ENCODE measurements around the gene IKZF2.
"Not testable (repeated sequence)": the region's sequence is repeated elsewhere in the genome, so short reads cannot be mapped to it uniquely, and the experiment has no call there.

The IKZF2 gene

DNA sequence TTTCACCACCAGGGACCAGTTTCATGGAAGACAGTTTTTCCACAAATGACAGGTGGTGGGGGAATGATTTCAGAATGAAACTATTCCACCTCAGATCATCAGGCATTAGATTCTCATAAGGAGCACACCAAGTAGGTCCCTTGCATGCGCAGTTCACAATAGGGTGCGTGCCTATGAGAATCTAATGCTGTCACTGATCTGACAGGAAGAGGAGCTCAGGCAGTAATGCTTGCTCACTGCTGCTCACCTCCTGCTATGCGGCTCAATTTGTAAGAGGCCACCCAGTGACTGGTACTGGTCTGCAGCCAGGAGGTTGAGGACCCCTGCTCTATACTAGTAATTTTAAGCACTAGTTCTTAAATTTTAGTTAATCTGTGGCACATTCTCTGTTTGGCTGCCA is 107.8 kb downstream of the IKZF2 start:
- no peak for DNase-seq (ENCODE audit: low read depth in 2 of 2)

DNA sequence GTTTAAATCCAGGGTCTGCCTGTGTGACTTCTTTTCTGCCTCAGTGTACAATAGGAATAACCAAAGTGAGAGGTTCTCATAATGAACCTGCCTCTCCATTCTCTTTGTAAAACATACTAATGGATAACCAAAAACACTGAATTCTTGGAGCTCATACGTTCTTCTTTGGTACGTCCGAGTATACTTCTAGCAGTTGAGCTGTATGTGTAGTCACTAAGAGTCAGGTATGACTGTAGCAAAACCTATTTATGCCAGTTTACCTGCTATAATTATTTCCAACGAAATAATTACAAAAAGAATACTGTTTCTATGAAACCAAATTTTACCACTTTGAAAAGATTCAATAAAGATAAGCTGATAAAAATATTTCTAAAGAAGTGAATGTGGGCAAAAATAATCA is 109.2 kb downstream of the IKZF2 start:
- no peak for DNase-seq (ENCODE audit: low read depth in 2 of 2)

GRCh38 chr2:213036836-213037235 is 114.6 kb downstream of the IKZF2 start:
- no peak for DNase-seq (ENCODE audit: low read depth in 2 of 2)

GRCh38 chr2:213034585-213034984 is 116.8 kb downstream of the IKZF2 start:
- no peak for DNase-seq (ENCODE audit: low read depth in 2 of 2)

GRCh38 chr2:213032607-213033006 is 118.8 kb downstream of the IKZF2 start:
- no peak for DNase-seq (ENCODE audit: low read depth in 2 of 2)

- no peak for DNase-seq (ENCODE audit: low read depth in 2 of 2)
These were observed 128.4 kb downstream of the IKZF2 start for GRCh38 chr2:213022987-213023386.

- no peak for DNase-seq (ENCODE audit: low read depth in 2 of 2)
These were observed 129.2 kb downstream of the IKZF2 start for GRCh38 chr2:213021971-213022899.

- not testable (repeated sequence) for DNase-seq (ENCODE audit: low read depth in 2 of 2)
These were observed 130.5 kb downstream of the IKZF2 start for GRCh38 chr2:213020913-213021312.

GRCh38 chr2:213020268-213020667 is 131.1 kb downstream of the IKZF2 start:
- no peak for DNase-seq (ENCODE audit: low read depth in 2 of 2)

DNA sequence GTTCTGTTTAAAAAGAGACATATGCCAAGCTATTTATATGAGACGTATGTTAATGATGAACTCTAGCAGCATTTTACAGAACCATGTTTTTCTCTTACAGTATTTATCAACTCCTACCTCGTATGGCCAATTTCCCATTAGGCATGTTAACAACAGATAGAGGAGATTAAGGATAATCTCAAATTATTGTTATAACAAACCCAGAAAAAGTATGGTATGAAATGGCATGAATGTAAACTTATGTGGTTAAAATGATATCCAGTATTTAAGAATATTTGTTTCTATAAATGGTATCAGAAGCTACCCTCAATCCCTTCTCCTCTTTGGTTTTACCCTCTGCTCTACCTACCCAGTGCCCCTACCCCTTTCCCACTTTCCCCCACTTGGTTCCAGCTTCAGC is 132.0 kb downstream of the IKZF2 start:
- DNase-seq (ENCODE audit: low read depth in 2 of 2): no peak

DNA sequence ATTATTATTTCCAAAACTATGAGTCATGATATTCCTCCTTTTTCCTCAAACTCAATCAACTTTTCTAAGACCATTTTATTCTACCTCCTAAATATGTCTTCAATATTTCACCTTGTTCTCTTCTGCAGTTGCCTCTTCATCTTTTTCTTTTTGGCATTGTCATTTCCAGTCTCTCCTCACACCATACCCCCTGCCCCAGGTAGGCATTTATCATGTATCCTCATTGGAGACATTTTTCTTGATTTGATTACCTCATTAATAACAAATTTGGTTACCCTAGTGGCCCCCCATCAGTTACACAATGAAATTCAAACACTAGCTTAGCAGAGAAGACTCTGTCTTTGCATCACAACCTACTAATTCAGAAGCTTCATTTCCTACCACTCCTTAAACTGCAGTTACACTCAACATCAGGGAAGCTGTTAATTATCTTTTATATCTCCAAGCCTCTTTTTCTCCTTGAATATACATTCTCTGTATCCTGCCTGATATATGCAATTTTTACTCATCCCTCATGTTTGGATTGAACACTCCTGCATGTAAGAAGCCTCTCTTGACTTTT is 133.0 kb downstream of the IKZF2 start:
- DNase-seq (ENCODE audit: low read depth in 2 of 2): no peak

DNA sequence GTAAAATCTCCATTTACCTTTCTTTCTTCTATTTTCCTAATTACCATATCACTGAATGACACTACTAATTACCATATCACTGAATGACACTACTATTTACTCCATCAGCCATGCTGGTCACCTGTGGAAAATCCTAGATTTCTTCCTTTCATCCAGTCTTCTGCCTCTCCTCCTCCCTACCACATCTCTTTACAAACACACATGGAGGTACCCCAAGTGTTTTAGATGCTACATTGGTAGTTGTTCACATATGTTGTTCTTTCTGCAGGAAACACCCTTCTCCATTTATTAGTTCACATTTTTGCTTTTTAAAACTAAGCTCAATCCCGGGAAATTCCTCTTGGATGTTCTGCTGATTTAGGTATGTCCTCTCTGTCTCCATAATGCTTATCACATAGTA is 134.0 kb downstream of the IKZF2 start:
- no peak for DNase-seq (ENCODE audit: low read depth in 2 of 2)

DNA sequence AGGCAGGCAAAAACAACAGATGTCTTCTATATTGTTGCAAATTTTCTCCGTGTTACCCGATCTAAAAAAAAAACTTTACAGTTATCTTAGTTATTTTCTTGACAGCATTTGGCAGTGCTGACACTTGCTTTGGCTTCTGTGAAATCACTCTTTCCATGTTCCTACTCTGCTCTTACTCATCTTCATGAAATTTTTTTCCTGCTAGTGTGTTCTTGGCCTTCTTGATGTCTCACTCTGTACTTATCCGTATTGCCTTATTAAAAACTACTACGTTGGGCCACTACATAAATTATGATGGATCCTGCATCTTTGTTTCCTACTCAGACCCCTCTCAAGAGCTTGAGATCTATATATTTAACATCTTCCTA is 134.4 kb downstream of the IKZF2 start:
- DNase-seq (ENCODE audit: low read depth in 2 of 2): no peak

- no peak for DNase-seq (ENCODE audit: low read depth in 2 of 2)
These were observed 135.0 kb downstream of the IKZF2 start for GRCh38 chr2:213016166-213016983.

- peak in 1 of 2 experiments; percentile 29 for DNase-seq (ENCODE audit: low read depth in 2 of 2)
These were observed 135.8 kb downstream of the IKZF2 start for GRCh38 chr2:213015387-213016165.

DNA sequence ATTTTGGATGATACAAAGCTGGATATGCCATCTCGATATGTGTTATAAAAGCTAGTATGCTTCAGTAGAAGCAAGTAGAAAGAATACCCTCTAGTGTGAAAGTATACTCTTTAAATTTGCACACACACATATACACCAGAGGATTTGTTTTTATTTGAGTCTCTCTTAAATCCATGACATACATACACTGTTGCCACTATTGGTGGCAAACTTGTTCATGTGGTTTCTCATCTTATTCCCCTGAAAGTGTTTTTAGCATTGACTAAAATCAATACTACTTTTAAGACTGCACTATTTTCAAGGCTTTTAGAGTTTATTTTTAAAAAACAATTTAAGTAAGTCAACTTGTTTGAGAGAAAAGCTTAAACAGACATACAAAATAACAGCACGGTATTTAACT is 137.4 kb downstream of the IKZF2 start:
- DNase-seq (ENCODE audit: low read depth in 2 of 2): no peak

DNA sequence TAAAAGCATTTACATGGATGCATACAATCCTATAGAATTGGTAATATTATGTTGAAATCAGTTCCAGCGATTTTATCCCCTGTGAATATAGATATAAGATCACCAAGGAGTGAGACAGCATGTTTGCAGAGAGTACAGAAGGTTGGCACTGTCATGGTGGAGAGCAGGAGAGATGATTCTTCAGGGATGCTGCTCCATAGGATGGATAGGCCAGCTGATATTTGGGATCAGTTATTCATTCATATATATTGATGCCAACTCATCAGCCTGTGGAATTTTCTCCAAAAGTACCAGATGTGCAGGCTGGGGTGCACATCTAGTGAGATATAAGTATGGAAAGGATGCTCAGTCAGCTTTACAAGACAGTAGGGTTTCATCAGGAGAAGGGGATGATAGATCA is 139.9 kb downstream of the IKZF2 start:
- DNase-seq (ENCODE audit: low read depth in 2 of 2): no peak

GRCh38 chr2:213010106-213010779 is 141.2 kb downstream of the IKZF2 start:
- no peak for DNase-seq (ENCODE audit: low read depth in 2 of 2)

DNA sequence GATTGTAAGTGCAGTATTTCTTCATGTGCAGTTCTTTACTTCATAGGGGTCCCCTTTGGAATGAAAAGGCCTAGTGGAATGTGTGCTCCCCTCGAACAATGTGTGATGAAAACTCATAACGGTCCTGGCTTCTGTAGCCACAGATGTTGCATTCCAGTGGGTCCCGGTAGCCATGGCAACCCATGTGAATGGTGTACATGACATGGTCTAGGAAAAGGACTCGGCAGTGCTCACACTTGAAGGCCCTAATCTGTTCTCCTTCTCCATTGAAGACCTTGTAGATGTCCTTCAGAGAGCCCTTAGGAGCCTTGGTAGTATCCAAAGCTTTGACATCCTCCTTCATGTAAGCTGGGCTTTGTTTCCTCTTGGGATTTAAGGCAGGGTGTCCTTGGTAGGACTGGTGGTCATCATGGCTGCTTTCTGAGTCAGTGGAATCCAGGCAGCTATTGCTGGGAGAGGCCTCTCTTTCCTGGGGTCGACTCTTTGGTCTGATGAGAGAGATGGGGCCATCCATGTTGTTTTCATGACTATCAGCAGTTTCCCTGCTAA is 144.0 kb downstream of the IKZF2 start:
- DNase-seq (ENCODE audit: low read depth in 2 of 2): no peak

DNA sequence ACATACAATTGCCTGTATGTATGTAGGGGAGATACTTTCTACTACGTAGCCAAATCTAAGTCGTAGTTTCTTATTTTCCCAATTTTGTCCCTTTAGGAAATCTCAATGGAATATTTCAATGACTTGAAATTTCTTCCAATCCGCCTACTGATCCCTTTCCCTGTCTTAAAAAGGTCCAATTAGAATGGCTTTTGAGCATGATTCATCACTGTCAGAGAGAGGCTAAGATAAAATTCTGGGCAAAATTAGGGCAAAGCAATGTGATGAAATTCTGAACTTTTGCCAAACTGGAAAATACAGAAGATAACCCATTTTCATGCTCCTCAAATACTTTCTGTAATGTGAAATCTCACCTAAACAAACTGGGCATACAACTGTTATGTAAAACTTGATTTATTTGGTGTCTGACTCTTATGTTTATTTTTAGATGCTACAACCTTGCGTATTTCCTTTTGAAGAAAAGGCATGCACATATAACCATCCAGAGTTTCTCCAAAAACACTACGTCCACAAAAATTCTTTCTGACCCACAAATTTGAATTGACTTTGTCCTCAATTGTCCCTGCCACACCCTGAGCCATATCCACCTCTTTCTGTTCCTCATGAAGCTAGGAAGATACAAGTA is 147.1 kb downstream of the IKZF2 start:
- DNase-seq (ENCODE audit: low read depth in 2 of 2): no peak

All from stimulated activated CD4-positive, alpha-beta T cell treated with anti-CD3 and anti-CD28 coated beads, Interleukin-12 subunit alpha, Interleukin-12 subunit beta, amount 100 ng/mL, for 24 hours (primary cell).